H9 (cell line): Measurements from ENCODE around the gene MLPH. TPM values are rescaled to one million over a fixed set of nuclear protein-coding genes. Genes with fewer than 3 reads are reported as not detected.
A peak's percentile ranks its signal among the peaks of the same experiment; 100 is the strongest.

ENCODE experiments used
- DNase-seq: peaks from one replicate; pipeline ENCODE4 v3.0.0-alpha.2; 2017
- H2AFZ ChIP-seq: one replicate; pipeline ENCODE4 v1.6.1; 2013; ENCODE audit warnings: mild to moderate bottlenecking, low read length, control low read depth, moderate library complexity
- H2AK5ac ChIP-seq: 2 replicates; pipeline ENCODE4 v1.6.1; 2013; ENCODE audit warnings: low read length, control low read depth, mixed read lengths; ENCODE audit not compliant: insufficient read length
- H2BK120ac ChIP-seq: one replicate; pipeline ENCODE4 v1.6.1; 2013; ENCODE audit warnings: low read depth, mild to moderate bottlenecking, low read length, control low read depth, inconsistent platforms; ENCODE audit not compliant: poor library complexity, severe bottlenecking
- H2BK12ac ChIP-seq: 2 replicates; pipeline ENCODE4 v1.6.1; 2013; ENCODE audit warnings: low read length, control low read depth, mixed read lengths, low read depth; ENCODE audit not compliant: insufficient read length
- H2BK15ac ChIP-seq: 2 replicates; pipeline ENCODE4 v1.6.1; 2013; ENCODE audit warnings: low read depth, low read length, control low read depth
- H2BK20ac ChIP-seq: one replicate; pipeline ENCODE4 v1.6.1; 2013; ENCODE audit warnings: low read depth, mild to moderate bottlenecking, low read length, control low read depth, inconsistent platforms; ENCODE audit not compliant: poor library complexity, severe bottlenecking
- H2BK5ac ChIP-seq: 2 replicates; pipeline ENCODE4 v1.6.1; 2013; ENCODE audit warnings: low read length, control low read depth, mixed read lengths; ENCODE audit not compliant: insufficient read length
- H3K14ac ChIP-seq: 2 replicates; pipeline ENCODE4 v1.6.1; 2013; ENCODE audit warnings: low read length, control low read depth; ENCODE audit not compliant: insufficient read depth
- H3K18ac ChIP-seq: 2 replicates; pipeline ENCODE4 v1.6.1; 2013; ENCODE audit warnings: low read depth, mild to moderate bottlenecking, mixed read lengths, low read length, control low read depth; ENCODE audit not compliant: insufficient read length
- H3K23ac ChIP-seq: 2 replicates; pipeline ENCODE4 v1.6.1; 2013; ENCODE audit warnings: low read length, control low read depth, mixed read lengths, low read depth; ENCODE audit not compliant: insufficient read length
- H3K23me2 ChIP-seq: 2 replicates; pipeline ENCODE4 v1.6.1; 2013; ENCODE audit warnings: low read depth, mild to moderate bottlenecking, mixed read lengths, low read length, control low read depth; ENCODE audit not compliant: insufficient read length, poor library complexity, severe bottlenecking
- H3K27ac ChIP-seq: 2 replicates; pipeline ENCODE4 v1.5.1; 2013; ENCODE audit warnings: low read length, control low read depth, mixed read lengths, low read depth; ENCODE audit not compliant: insufficient read length
- H3K27me3 ChIP-seq: 2 replicates; pipeline ENCODE4 v1.6.1; 2013; ENCODE audit warnings: low read length, control low read depth, inconsistent platforms; ENCODE audit not compliant: insufficient read depth
- H3K4ac ChIP-seq: 2 replicates; pipeline ENCODE4 v1.6.1; 2013; ENCODE audit warnings: low read depth, mild to moderate bottlenecking, control low read depth, inconsistent platforms, low read length, moderate library complexity
- H3K4me1 ChIP-seq: 2 replicates; pipeline ENCODE4 v1.6.1; 2013; ENCODE audit warnings: low read length, control low read depth, inconsistent platforms; ENCODE audit not compliant: insufficient read depth
- H3K4me2 ChIP-seq: 2 replicates; pipeline ENCODE4 v1.6.1; 2013; ENCODE audit warnings: low read length, control low read depth, mixed read lengths; ENCODE audit not compliant: insufficient read length, insufficient read depth
- H3K56ac ChIP-seq: 2 replicates; pipeline ENCODE4 v1.6.1; 2013; ENCODE audit warnings: low read depth, mild to moderate bottlenecking, mixed read lengths, low read length, control low read depth; ENCODE audit not compliant: insufficient read length
- H3K79me1 ChIP-seq: 2 replicates; pipeline ENCODE4 v1.6.1; 2013; ENCODE audit warnings: low read depth, mild to moderate bottlenecking, moderate library complexity, low read length, control low read depth, inconsistent platforms; ENCODE audit not compliant: insufficient read depth, poor library complexity, severe bottlenecking
- H3K79me2 ChIP-seq: 2 replicates; pipeline ENCODE4 v1.6.1; 2013; ENCODE audit warnings: low read length, control low read depth, inconsistent platforms; ENCODE audit not compliant: insufficient read depth
- H3K9ac ChIP-seq: 2 replicates; pipeline ENCODE4 v1.6.1; 2013; ENCODE audit warnings: low read length, control low read depth, mixed read lengths; ENCODE audit not compliant: insufficient read length; ENCODE audit errors: extremely low read depth
- H3K9me3 ChIP-seq: one replicate; pipeline ENCODE4 v1.6.1; 2013; ENCODE audit warnings: low read depth, low read length, inconsistent platforms; ENCODE audit not compliant: control insufficient read depth
- H3T11ph ChIP-seq: one replicate; pipeline ENCODE4 v1.6.1; 2013; ENCODE audit warnings: mild to moderate bottlenecking, low read length, control low read depth, inconsistent platforms
- H4K20me1 ChIP-seq: one replicate; pipeline ENCODE4 v1.6.1; 2013; ENCODE audit not compliant: control insufficient read depth, insufficient read length, insufficient read depth
- H4K5ac ChIP-seq: 2 replicates; pipeline ENCODE4 v1.6.1; 2013; ENCODE audit warnings: low read depth, mild to moderate bottlenecking, mixed read lengths, low read length, control low read depth; ENCODE audit not compliant: insufficient read length
- H4K8ac ChIP-seq: replicated peaks from 2 replicates; pipeline ENCODE4 v1.6.1; 2013; ENCODE audit warnings: low read length, control low read depth, mixed read lengths, low read depth; ENCODE audit not compliant: insufficient read length
- H4K91ac ChIP-seq: 2 replicates; pipeline ENCODE4 v1.6.1; 2013; ENCODE audit warnings: low read depth, mild to moderate bottlenecking, moderate library complexity, mixed read lengths, low read length, control low read depth; ENCODE audit not compliant: insufficient read length
- H3K27ac Mint-ChIP-seq, 3 experiments: 2 replicates in 2 of 3; 3 replicates in 1 of 3; pipeline ENCODE4 v1.8.0; 2020 to 2021; ENCODE audit warnings: mixed read lengths in 3 of 3, mild to moderate bottlenecking in 1 of 3, moderate library complexity in 1 of 3
- H3K27me3 Mint-ChIP-seq: 2 replicates; pipeline ENCODE4 v1.8.0; 2021; ENCODE audit warnings: low read depth, mild to moderate bottlenecking, moderate library complexity, mixed read lengths
- H3K36me3 Mint-ChIP-seq, 3 experiments: 2 replicates in 2 of 3; 3 replicates in 1 of 3; pipeline ENCODE4 v1.8.0; 2020 to 2021; ENCODE audit warnings: low read depth in 3 of 3, mixed read lengths in 3 of 3; ENCODE audit not compliant: insufficient read depth in 1 of 3
- H3K4me1 Mint-ChIP-seq, 2 experiments: 2 replicates each; pipeline ENCODE4 v1.8.0; 2020; ENCODE audit warnings: mixed read lengths in 2 of 2
- H3K4me3 Mint-ChIP-seq, 2 experiments: 2 replicates in 1 of 2; 3 replicates in 1 of 2; pipeline ENCODE4 v1.8.0; 2020 to 2021; ENCODE audit warnings: mild to moderate bottlenecking in 2 of 2, mixed read lengths in 2 of 2, moderate library complexity in 1 of 2
- H3K9me3 Mint-ChIP-seq, 2 experiments: 2 replicates in 1 of 2; 3 replicates in 1 of 2; pipeline ENCODE4 v1.8.0; 2020; ENCODE audit warnings: mild to moderate bottlenecking in 2 of 2, mixed read lengths in 2 of 2, moderate library complexity in 1 of 2
- CTCF ChIP-seq: fragments of 200-600 bp; sonication (generic); conservative IDR thresholded peaks from 3 replicates; pipeline ENCODE4 v1.8.0; 2021; ENCODE audit warnings: antibody characterized with exemption, mild to moderate bottlenecking
- WGBS: extraction: QIAGEN DNeasy Blood & Tissue Kit; methylation state at CpG from one replicate; pipeline ENCODE4 v1.1.7; 2013; ENCODE audit warnings: missing lambda C conversion rate, low lambda C conversion rate, mixed read lengths; ENCODE audit not compliant: insufficient read length; ENCODE audit errors: extremely low coverage; 5-methylcytosine and 5-hydroxymethylcytosine counted together
- total RNA-seq: library from RNA; stranded (reverse); gene quantifications from 2 replicates; pipeline ENCODE4 v1.2.1, GENCODE V29; 2021

The MLPH gene
- total RNA-seq, 1 experiment from 2014 or later: 3.4 TPM

DNA sequence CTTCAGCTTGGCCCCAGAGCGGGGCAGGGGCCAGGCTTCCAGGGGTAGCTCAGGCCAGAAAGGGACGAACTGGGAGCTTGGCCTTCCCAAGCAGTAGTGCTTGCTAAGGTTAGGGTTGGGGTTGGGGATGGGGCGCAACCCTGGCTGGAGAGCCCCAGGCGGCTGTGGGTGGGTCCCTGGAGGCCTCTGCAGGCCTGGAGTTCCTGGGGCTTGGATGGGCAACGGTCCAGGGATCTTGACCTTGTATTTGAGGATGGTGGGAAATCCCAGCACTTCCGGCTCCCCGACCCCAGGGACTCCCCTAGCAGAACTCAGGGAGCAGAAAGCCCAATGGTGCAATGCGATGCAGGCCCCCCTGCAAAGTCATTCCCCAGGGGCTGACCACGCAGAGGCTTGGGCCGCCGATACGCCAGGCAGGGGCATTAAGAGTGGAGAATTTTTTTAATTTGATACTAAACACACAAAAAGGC, 12.6 kb upstream of the MLPH start:
- Histone ChIP-seq H3T11ph (no peak overlapping the region), H3K4ac (no peak overlapping the region), H2BK5ac (no peak overlapping the region), H2BK12ac (no peak overlapping the region), H4K8ac (no peak overlapping the region), H3K14ac (no peak overlapping the region), H3K27me3 (peaks cover 4% of the 10 kb centered on the region; the same call in 1 of the 2 replicates), H2BK20ac (no peak overlapping the region), H3K18ac (no peak overlapping the region), H4K5ac (no peak overlapping the region), H3K9me3 (no peaks in the 10 kb centered on the region), H2BK120ac (no peak overlapping the region), H2AFZ (no peak overlapping the region), H3K23me2 (peaks cover 5% of the 10 kb centered on the region), H3K27ac (no peak overlapping the region), H3K23ac (no peak overlapping the region), H4K20me1 (no peaks in the 10 kb centered on the region), H3K56ac (no peak overlapping the region), H3K79me2 (no peaks in the 10 kb centered on the region), H2BK15ac (no peak overlapping the region), H3K4me1 (0 out of 2 replicates have a peak, but pooled peaks cover 4% of the 10 kb centered on the region), H3K9ac (peak overlapping the region; percentile 39), H2AK5ac (no peak overlapping the region), H3K4me2 (peak overlapping the region; percentile 54), H3K79me1 (no peaks in the 10 kb centered on the region), H4K91ac (no peak overlapping the region)
- no peak for DNase-seq
- Mint-ChIP-seq H3K36me3 (no peaks in the 10 kb centered on the region), H3K4me1 (peaks cover 14 to 17% of the 10 kb centered on the region in 2 experiments), H3K4me3 (peak overlapping the region; percentile 78 to 86), H3K27me3 (peaks cover 44% of the 10 kb centered on the region), H3K27ac (no peak overlapping the region; a peak in 1 of 7 replicates), H3K9me3 (no peaks in the 10 kb centered on the region; a peak in 1 of 5 replicates)
- TF ChIP-seq CTCF: no peak
- no CpG with 5 or more reads among the region's 12 CpGs for WGBS
